T47D (cell line): Measurements from ENCODE around the gene SERPINB10.

Experiments used
- DNase-seq, 2 experiments: peaks; one replicate each; pipeline versions ENCODE4 v3.0.0 to v3.0.0-alpha.2; 2011 to 2012; ENCODE audit warnings: low read depth in 1 of 2, low spot score in 1 of 2
- JUND ChIP-seq: IDR thresholded peaks from 2 replicates; pipeline ENCODE4 v1.6.1; 2012; ENCODE audit warnings: low read depth
- in situ Hi-C: cut with HindIII; loops from 2 replicates; pipeline ENCODE4 v1.10.0; 2016; ENCODE audit warnings: low sequenced_read_pairs, low pct_unique_long_range_greater_than_20kb

Gene SERPINB10

DNA sequence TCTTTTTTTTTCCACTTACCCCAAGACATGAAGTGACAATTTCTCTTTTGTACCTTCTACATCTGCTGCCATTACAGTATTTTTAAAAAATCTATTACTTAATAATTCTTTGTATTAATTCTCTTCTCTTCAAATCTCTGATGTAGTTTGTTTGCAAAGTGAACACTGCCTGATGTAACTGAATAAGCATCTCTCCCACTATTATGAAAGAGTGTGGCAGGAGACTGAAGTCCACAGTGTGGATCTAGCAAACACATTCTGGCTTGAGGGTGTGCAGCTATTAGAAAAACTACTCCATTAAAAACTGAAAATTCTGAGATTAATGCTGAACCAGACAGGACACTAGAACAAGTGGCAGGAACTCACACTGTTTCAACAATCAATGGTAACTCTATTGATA, 57.1 kb downstream of the SERPINB10 start:
- in situ Hi-C loops, result no loop called here
- TF ChIP-seq JUND, result no peak
- no peak for DNase-seq

DNA sequence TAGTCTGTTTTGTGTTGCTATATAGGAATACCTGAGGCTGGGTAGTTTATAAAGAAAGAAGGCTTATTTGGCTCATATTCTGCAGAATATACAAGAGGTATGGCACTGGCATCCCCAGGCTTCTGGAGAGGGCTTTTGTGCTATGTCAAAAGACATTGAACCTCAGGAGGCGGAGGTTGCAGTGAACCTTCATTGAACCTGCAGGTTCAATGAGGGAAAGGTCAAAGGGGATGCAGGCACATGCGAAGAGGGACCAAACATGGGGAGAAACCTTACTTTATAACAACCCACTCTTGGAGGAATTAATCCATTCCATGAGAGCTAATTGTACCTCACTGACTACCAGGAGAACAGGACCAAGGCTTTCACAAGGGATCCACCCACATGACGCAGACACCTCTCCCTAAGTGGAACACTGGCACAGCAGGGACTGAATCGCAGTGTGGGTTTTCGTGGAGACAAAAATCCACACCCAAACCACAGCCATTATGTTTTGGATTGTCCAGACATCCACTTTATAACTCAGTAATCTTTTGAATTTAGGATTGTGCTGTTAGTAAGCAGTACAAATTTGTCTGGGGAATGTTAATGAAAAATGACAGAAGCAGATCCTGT, 58.1 kb downstream of the SERPINB10 start:
- DNase-seq, result no peak
- in situ Hi-C loops, result no loop called here
- TF ChIP-seq JUND, result no peak

DNA sequence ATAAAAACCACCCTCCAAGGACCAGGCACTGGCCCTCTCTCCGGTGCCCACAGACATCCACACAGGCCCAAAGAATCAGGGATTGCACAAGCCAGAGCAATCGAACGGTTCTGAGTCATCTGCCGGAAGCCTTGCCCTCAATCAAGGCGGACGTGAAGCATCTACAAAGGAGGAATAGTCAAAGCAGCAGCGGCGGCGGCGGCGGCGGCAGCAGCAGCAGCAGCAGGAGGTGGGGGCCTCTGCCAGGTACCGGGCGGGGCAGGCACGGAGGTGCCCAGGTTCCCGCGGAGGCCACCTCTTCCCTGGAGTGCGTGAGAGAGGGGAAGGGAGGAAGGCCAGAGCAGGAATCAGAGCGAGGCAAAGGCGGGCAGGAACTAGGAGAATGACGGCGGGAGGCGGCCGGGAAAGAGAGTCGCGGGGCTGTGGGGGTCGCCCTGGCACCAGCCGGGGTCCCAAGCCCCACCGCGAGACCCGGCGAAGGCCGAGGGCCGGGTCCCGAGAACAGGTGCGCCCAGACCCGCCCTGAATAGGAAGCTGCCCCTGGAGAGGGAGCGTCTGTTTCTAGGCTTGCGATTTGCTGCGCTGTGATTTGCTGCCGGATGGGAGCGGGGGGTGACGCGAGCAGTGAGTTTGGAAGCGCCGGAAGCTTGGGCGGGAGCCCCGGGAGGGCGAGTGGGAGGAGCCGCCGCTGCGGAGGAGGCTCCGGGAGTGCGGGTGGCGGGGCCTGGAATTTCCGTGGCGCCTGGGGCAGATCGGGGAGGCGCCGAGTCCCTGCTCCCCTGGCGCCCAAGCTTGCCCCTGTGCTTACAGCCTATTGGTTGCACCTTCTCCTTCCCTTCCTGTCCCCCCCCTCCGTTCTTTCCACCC, 62.4 kb downstream of the SERPINB10 start, which contains the start of gene SERPINB8:
TSS of gene SERPINB8 (plus strand) at position 140 of the 867 bp plus-strand sequence. CDS start 8,228 bp downstream, outside the sequence.
- in situ Hi-C loops, result no loop called here
- TF ChIP-seq JUND, result no peak
- peak; percentile 63 to 94 for DNase-seq

DNA sequence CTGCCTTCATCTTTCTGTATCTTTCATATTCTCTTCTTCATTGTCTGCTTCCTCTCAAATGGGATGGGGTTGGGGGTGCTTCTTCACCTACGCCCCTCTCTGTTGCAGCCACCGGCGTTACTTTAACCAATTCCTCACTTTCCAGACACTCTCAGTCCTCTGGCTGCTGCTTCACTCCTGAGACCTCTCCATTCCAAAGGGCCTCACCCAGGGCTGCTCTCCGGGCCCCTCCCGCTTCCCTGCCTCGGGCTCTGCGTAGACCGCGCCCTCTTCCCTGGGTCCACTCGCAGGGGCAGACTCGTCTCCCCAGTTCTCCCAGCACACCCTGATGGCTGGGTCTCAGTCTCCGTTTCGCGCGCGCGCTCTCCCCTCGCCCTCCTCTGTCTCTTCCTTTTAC, 63.0 kb downstream of the SERPINB10 start:
- in situ Hi-C loops, result no loop called here
- no peak for TF ChIP-seq JUND
- no peak for DNase-seq

DNA sequence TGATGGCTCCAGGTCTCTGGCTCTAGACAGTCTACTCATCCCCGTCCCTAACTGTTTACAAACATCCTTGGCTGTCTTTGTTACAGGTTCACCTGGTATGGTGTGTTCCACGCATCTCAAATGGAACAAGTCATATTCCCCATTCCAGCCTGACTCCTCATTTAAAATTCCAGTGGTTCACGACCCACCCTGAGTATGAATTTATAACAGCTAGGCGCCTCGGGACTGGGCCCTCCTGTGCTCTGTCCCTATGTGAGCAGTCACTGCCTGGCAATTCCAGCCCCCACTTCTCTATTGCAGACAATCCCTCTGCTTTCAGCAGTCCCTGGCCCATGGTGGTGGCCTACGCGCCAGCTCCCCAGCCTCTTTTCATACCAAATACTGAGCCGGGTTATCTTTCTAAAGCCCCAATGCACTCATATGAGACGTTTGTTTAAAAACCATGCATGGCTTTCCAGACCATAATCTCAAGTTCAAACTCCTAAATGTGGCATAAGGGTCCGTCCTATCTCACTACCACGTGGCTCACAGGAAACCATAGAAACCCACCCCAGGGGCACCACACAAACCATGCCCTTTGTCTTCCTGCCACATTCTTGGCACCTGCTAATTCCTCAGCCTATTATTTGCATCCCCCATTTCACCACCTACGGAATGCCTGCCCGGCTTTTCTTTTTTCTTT, 63.7 kb downstream of the SERPINB10 start:
- in situ Hi-C loops, result no loop called here
- no peak for DNase-seq
- TF ChIP-seq JUND, result no peak

DNA sequence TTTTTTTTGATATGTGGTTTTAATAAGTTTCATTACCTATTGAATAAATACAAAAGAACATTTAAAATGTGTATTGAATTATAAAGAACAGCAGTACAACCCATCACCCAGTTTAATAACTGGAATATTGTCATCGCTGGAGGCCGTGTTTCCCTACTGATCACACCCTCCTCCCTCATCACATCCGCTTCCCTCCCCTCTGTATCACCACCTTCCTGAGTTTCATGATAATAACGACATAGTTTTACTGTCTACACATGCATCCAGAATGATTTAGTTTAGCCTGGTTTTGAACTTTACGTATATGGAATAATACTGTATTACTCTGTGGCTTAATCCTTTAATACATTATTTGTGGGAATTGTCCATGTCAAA, 64.2 kb downstream of the SERPINB10 start:
- in situ Hi-C loops, result no loop called here
- no peak for TF ChIP-seq JUND
- DNase-seq, result no peak

DNA sequence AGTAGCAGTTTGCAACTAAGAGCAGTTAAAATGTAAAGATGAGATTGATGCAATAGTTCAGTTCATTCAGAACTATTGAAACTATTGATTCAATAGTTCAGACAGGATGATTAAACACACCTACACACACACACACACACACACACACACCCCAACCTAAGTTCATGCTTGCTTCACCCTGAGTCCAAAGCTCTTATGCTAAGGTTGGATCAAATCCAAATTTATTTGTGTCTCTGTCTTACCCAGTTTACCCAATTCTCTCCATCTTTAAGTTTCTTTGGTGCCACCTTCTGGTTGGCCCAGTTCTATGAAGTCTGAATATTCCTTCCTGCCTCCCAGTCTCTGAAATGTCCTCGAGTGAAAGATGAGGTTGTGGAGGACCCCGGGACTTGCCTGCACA, 67.2 kb downstream of the SERPINB10 start:
- DNase-seq, result peak in 1 of 2 experiments; percentile 58
- TF ChIP-seq JUND, result no peak
- in situ Hi-C loops, result no loop called here

DNA sequence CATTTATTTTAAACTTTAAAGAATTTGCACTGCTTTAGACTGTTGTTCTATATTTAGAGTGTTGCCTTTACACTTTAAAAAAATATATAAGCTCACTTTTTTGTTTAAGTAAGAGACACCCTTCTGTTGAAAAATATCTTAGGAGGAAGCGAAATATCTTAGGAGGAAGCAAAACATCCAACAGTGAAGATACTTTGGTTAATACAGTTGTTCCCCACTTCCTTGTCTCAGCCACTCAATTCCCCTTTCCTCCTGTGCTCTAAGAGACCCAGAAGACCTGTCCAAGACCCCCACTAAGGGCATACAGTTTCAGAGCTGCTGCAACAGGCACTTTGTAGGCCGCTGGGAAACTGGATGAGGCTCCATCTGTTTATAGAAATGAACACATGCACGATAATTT, 67.9 kb downstream of the SERPINB10 start:
- in situ Hi-C loops, result no loop called here
- TF ChIP-seq JUND, result no peak
- no peak for DNase-seq

DNA sequence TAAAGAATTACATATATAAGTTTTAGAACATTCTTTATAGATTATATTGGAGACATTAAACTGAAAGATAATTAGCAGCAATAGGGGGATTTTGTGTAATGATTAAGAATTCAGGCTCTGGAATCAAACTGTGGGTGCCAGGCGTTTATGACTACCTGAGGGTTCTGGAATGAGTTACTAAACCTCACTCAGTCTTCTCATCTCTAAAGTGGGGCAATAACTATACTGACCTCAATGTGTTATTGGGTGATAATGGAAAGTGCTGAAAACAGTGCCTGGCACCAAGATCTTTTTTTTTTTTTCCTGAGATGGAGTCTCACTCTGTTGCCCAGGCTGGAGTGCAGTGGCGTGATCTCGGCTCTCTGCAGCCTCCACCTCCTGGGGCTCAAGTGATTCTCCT, 69.3 kb downstream of the SERPINB10 start:
- in situ Hi-C loops, result no loop called here
- no peak for DNase-seq
- TF ChIP-seq JUND, result no peak

DNA sequence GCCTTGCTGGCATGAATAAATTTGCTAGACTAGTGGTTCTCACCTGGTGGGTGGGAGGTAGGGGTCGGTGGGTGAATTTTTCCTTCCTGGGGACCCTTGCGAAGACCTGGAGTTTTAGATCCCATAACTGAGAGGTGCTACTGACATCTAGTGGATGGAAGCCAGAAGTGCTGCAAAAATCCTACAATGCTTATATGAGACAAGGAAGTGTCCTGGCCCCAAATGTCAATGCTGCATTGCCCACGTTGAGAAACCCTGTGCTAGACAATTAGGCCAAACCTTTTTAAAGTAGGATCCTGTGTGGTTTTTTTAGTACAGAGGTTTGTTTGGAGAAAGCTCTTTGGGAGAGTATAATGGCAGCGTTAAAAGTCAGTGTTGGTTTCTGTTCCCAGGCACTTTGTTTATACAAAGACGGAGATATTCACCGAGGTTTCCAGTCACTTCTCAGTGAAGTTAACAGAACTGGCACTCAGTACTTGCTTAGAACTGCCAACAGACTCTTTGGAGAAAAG, 71.7 kb downstream of the SERPINB10 start:
- TF ChIP-seq JUND, result no peak
- in situ Hi-C loops, result no loop called here
- DNase-seq, result peak; percentile 13 to 76

DNA sequence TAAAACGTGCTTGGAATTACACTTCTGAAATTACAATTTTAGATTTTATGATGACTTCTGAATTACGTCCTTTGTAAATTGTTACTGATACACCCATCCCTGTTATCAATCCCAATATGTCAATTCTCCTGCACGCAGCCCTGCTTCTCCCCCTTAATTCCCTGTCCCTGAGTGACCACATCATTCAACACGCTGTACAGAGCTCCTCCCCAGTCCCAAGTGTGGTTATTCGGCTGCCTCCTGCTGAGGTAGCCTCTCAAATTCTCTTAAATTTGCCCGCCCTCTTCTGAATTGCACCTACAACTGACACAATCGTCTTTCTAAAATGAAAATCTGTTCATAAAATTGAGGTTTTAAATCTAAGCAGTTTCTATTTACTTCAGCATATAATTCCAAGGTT, 72.3 kb downstream of the SERPINB10 start:
- in situ Hi-C loops, result no loop called here
- no peak for DNase-seq
- no peak for TF ChIP-seq JUND

DNA sequence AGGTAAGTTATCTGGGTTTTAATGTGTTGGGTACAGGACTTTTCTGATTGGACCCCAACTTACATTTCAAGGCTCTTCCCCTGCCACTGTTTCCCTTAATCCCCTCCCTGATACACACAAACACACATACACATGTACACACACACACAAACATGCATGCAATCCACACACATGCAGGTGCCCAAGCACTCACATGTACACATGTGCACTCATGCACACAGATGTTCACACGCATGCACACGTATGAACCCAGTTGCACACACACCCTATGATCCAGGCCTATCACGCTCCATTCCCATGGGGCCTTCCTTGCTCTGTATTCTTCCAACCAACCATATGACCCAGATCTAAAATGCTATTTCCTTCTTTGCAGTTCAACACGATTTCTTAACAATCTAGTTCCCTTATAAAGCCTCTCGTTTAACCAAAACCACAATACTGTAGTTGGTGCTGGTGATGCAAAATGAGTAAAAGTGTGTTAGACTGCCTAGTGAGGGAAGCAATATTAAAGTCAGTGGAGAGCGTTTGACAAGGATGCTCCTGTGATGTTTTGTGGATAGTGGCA, 73.2 kb downstream of the SERPINB10 start:
- in situ Hi-C loops, result no loop called here
- no peak for TF ChIP-seq JUND

DNA sequence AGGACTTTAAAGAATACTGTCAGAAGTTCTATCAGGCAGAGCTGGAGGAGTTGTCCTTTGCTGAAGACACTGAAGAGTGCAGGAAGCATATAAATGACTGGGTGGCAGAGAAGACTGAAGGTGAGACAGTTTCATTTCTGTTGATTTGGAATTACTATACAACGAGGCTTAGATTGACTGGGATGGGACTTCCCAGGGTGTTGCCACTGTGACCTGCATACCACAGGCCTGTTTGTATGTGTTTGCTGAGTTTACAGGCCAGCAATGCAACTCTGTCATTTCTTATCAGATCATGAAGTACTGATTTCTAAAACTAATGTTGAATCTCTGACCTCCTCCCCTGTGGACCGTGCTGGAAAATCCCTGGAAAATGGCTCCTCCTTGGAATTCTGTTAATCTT, 74.0 kb downstream of the SERPINB10 start:
- no peak for TF ChIP-seq JUND
- no peak for DNase-seq
- in situ Hi-C loops, result no loop called here

More for the DNA sequence above, 73.2 kb downstream of the SERPINB10 start:
- DNase-seq, result no peak
